Activated CD8-positive, alpha-beta T cell treated with anti-CD3 and anti-CD28 coated beads for 36 hours (primary cell): Measurements from ENCODE around the gene CCR1. TPM values are rescaled to one million over a fixed set of nuclear protein-coding genes. Genes with fewer than 3 reads are reported as not detected.
"Not testable (repeated sequence)": the region's sequence is repeated elsewhere in the genome, so short reads cannot be mapped to it uniquely, and the experiment has no call there.

ENCODE experiments used
- ATAC-seq: fragments of 200-7000 bp; cut with Tn5 transposase; one replicate; pipeline ENCODE4 v1.10.0; 2021; ENCODE audit warnings: mild to moderate bottlenecking, moderate library complexity
- CTCF ChIA-PET: fragments of 350-600 bp; sonication (Branson Sonifier 250); formaldehyde crosslinking; loops from one replicate; lab custom pipeline; 2021; ENCODE audit warnings: antibody characterized with exemption; lab: Charles Lee
- POLR2A ChIA-PET: fragments of 350-600 bp; sonication (Branson Sonifier 250); formaldehyde crosslinking; loops from one replicate; lab custom pipeline; 2021; ENCODE audit warnings: antibody characterized with exemption; lab: Charles Lee
- DNase-seq: peaks from one replicate; pipeline ENCODE4 v3.0.0-alpha.2; 2020
- H3K27ac Mint-ChIP-seq: one replicate; pipeline ENCODE4 v1.8.0; 2021; ENCODE audit warnings: mild to moderate bottlenecking, mixed read lengths
- H3K27me3 Mint-ChIP-seq: one replicate; pipeline ENCODE4 v1.8.0; 2021; ENCODE audit warnings: mixed read lengths
- H3K36me3 Mint-ChIP-seq: one replicate; pipeline ENCODE4 v1.8.0; 2021; ENCODE audit warnings: low read depth, mixed read lengths
- H3K4me1 Mint-ChIP-seq: one replicate; pipeline ENCODE4 v1.8.0; 2021; ENCODE audit warnings: low read depth, mixed read lengths
- H3K4me3 Mint-ChIP-seq: one replicate; pipeline ENCODE4 v1.8.0; 2021; ENCODE audit warnings: mild to moderate bottlenecking, moderate library complexity, mixed read lengths
- H3K9me3 Mint-ChIP-seq: one replicate; pipeline ENCODE4 v1.8.0; 2021; ENCODE audit warnings: mixed read lengths
- intact Hi-C: fragments of 100-400 bp; cut with micrococcal nuclease; formaldehyde crosslinking; loops from one replicate; pipeline ENCODE4 v1.10.0; 2022
- total RNA-seq, 2 experiments: library from RNA; stranded (reverse); gene quantifications; one replicate each; pipeline ENCODE4 v1.2.3, GENCODE V29; 2021
- TF ChIP-seq, protein P1 (sequence below): fragments of 200-600 bp; IDR thresholded peaks from one replicate; pipeline ENCODE4 v1.8.0; 2022; ENCODE audit warnings: antibody characterized with exemption, mild to moderate bottlenecking

The CCR1 gene
- total RNA-seq, 2 experiments from 2014 or later, result 0.67 to 1.1 TPM

DNA sequence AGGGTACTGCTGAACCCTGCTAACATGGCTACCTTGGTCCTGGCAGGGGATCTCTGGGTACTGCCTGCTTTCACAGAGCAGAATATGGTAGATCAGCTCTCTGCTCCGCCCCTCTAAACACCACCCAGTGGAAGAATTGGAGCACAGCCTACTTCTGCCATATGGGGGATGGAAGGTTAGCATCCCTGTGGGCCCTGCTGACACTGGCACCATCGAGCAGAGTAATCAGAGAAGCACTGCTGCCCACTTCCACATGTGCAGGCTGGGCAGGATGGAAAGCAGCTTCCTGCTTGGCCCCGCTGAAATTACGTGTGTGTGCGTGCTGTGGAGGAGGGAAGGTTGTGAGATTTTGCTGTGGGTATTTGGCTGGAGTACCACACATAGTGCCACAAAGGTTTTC is 24.8 kb downstream of the CCR1 start:
- peaks cover 4% of the 10 kb centered on the region for H3K27me3 Mint-ChIP-seq
- no peak overlapping the region for H3K27ac Mint-ChIP-seq
- ChIA-PET CTCF (interaction anchor here (1.0 kb wide), 1 partner anchor 131 kb away, joined by 3 read pairs; no protein-coding TSS in a partner anchor), POLR2A (no interaction called here)
- H3K9me3 Mint-ChIP-seq, result no peaks in the 10 kb centered on the region
- ATAC-seq (no peak), DNase-seq (no peak)
- no peaks in the 10 kb centered on the region for H3K36me3 Mint-ChIP-seq
- H3K4me3 Mint-ChIP-seq, result no peak overlapping the region
- peaks cover 17% of the 10 kb centered on the region for H3K4me1 Mint-ChIP-seq
- intact Hi-C loops, result no loop called here
- TF ChIP-seq, protein P1, sequence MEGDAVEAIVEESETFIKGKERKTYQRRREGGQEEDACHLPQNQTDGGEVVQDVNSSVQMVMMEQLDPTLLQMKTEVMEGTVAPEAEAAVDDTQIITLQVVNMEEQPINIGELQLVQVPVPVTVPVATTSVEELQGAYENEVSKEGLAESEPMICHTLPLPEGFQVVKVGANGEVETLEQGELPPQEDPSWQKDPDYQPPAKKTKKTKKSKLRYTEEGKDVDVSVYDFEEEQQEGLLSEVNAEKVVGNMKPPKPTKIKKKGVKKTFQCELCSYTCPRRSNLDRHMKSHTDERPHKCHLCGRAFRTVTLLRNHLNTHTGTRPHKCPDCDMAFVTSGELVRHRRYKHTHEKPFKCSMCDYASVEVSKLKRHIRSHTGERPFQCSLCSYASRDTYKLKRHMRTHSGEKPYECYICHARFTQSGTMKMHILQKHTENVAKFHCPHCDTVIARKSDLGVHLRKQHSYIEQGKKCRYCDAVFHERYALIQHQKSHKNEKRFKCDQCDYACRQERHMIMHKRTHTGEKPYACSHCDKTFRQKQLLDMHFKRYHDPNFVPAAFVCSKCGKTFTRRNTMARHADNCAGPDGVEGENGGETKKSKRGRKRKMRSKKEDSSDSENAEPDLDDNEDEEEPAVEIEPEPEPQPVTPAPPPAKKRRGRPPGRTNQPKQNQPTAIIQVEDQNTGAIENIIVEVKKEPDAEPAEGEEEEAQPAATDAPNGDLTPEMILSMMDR, result no peak

DNA sequence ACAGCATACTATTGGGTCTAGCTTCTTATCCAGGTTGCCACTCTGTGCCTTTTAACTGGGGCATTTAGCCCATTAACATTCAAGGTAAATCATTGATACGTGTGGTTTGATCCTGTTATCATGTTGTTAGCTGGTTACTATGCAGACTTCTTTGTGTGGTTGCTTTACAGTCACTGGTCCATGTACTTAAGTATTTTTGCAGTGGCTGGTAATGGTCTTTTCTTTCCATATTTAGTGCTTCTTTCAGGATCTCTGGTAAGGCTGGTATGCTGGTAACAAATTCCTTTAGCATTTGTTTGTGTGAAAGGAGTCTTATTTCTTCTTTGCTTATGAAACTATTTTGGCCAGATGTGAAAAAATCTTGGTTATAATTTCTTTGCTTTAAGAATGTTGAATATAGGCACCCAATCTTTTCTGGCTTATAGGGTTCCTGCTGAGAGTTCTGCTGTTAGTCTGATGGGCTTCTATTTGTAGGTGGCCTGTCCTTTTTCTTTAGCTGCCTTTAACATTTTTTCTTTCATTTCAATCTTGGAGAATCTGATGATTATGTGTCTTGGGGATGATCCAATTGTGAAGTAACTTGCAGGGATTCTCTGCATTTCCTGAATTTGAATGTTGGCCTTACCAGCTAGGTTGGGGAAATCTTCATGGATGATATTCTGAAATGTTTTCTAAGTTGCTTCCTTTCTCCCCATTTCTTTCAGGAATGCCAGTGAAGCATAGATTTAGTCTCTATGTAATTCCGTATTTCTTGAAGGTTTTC is 39.3 kb downstream of the CCR1 start:
- ATAC-seq, result no peak

DNA sequence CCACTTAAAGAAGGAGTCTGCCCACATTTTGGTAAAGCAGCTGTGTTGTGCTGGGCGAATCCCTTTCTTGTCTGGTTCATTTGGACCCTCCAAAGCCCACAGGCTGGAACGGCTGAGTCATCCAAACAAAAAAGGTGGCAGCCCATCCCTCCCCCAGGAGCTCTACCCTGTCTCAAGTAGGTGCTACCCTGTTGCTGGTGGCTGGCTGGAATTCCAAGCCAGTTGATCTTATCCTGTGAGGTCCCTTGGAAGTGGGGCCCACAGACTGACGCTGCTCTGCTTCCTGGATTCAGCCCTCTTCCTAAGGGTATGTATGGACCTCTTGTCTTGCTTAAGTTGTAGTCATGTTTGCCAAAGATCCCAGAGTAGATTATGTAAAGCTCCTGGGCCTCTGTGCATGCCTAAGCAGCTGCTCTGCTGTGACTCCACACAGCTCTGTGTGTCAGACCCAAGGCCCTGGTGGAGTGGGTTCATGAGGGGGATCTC is 44.5 kb downstream of the CCR1 start:
- Mint-ChIP-seq H3K27me3 (peaks cover 5% of the 10 kb centered on the region), H3K9me3 (no peaks in the 10 kb centered on the region), H3K4me3 (no peak overlapping the region), H3K27ac (no peak overlapping the region), H3K4me1 (no peaks in the 10 kb centered on the region), H3K36me3 (peaks cover 1% of the 10 kb centered on the region)
- DNase-seq, result no peak
- POLR2A ChIA-PET, result no interaction called here
- intact Hi-C loops, result no loop called here
- TF ChIP-seq, protein P1, result no peak
- no peak for ATAC-seq
- CTCF ChIA-PET, result no interaction called here

More for the DNA sequence above, 39.3 kb downstream of the CCR1 start:
- no peak for DNase-seq
- Mint-ChIP-seq H3K27ac (no peak overlapping the region), H3K4me1 (no peaks in the 10 kb centered on the region), H3K27me3 (peaks cover 5% of the 10 kb centered on the region), H3K9me3 (no peaks in the 10 kb centered on the region), H3K4me3 (no peak overlapping the region), H3K36me3 (peaks cover 1% of the 10 kb centered on the region)
- ChIA-PET CTCF (no interaction called here), POLR2A (interaction anchor here (1.3 kb wide), 1 partner anchor 53 kb away, joined by 3 read pairs; no protein-coding TSS in a partner anchor)
- TF ChIP-seq, protein P1, result no peak
- intact Hi-C loops, result no loop called here

DNA sequence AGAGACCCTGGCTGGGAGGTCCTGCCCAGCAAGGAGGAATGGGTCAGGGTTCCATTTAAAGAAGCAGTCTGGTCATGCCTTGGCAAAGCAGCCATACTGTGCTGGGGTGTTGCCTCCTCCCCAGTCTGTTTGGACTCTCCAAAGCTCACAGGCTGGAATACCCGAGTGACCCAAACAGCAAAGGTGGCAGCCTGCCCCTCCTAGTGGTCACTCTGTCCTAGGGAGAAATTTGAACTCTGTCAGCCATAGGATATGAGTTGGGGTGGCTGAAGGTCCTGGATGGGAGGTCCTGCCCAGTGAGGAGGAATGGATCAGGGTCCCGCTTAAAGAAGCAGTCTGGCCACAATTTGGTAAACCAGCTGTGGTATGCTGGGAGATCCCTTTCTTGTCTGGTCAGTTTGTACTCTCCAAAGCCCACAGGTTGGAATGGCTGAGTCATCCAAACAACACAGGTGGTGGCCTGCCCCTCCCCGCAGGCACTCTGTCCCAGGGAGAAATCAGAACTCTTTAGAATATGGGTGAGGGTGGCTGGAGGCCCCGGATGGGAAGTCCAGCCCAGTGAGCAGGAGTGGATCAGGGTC is 45.0 kb downstream of the CCR1 start:
- H3K36me3 Mint-ChIP-seq, result no peaks in the 10 kb centered on the region
- CTCF ChIA-PET, result no interaction called here
- intact Hi-C loops, result no loop called here
- ATAC-seq (no peak), DNase-seq (no peak)
- no peaks in the 10 kb centered on the region for H3K4me1 Mint-ChIP-seq
- no peak overlapping the region for H3K4me3 Mint-ChIP-seq
- H3K27me3 Mint-ChIP-seq, result peaks cover 5% of the 10 kb centered on the region
- no peaks in the 10 kb centered on the region for H3K9me3 Mint-ChIP-seq
- TF ChIP-seq, protein P1, result no peak
- POLR2A ChIA-PET, result no interaction called here
- H3K27ac Mint-ChIP-seq, result no peak overlapping the region

DNA sequence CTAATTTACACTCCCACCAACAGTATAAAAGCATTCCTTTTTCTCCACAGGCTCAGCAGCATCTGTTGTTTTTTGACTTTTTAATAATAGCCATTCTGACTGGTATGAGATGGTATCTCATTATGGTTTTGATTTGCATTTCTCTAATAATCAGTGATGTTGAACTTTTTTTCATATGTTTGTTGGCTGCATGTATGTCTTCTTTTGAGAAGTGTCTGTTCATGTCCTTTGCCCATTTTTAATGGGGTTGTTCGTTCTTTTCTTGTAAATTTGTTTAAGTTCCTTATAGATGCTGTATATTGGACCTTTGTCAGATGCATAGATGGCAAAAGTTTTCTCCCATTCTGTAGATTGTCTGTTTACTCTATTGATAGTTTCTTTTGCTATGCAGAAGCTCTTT is 50.4 kb downstream of the CCR1 start:
- H3K9me3 Mint-ChIP-seq, H3K27me3 Mint-ChIP-seq, H3K27ac Mint-ChIP-seq, intact Hi-C loops, ATAC-seq, H3K4me3 Mint-ChIP-seq, CTCF ChIA-PET, DNase-seq, H3K36me3 Mint-ChIP-seq, H3K4me1 Mint-ChIP-seq: not testable (repeated sequence)
- POLR2A ChIA-PET, result interaction anchor here (0.7 kb wide), 1 partner anchor 43 kb away, joined by 4 read pairs; no protein-coding TSS in a partner anchor
